ENCODE results near the gene JUNB. TPM values are rescaled to one million over a fixed set of nuclear protein-coding genes. Genes with fewer than 3 reads are reported as not detected.

Gene JUNB
- total and polyA plus RNA-seq, 2 of the 13 experiments (the other 11 are each of a cell fraction or from before 2014, with no cell fraction given): 7.7 to 8.2 TPM

GRCh38 chr19:12783849-12784393 is 7.4 kb upstream of the JUNB start (continued):
- TF ChIP-seq GLMP (CRISPR knock-in tag; IDR thresholded peaks at IDR 0.05; ENCODE audit: borderline replicate concordance): no peak
- 0 out of 2 replicates have a peak, but pooled peaks have one; percentile 18 for TF ChIP-seq IKZF5 (CRISPR knock-in tag; IDR thresholded peaks at IDR 0.05)
- TF ChIP-seq ZNF549 (CRISPR knock-in tag; IDR thresholded peaks at IDR 0.05): no peak
- no peak for TF ChIP-seq ZBTB37 (CRISPR knock-in tag; IDR thresholded peaks at IDR 0.05)
- TF ChIP-seq ZNF589 (CRISPR knock-in tag; conservative IDR thresholded peaks at IDR 0.05): 0 out of 2 replicates have a peak, but pooled peaks have one; percentile 33
- no peak for TF ChIP-seq KDM6A (CRISPR knock-in tag; IDR thresholded peaks at IDR 0.05; ENCODE audit: low read depth)
- no peak for TF ChIP-seq ZNF691 (CRISPR knock-in tag; IDR thresholded peaks at IDR 0.05; ENCODE audit: borderline replicate concordance, low read depth)
- no peak for TF ChIP-seq RFXANK (CRISPR knock-in tag; IDR thresholded peaks at IDR 0.05)
- TF ChIP-seq ZNF264 (CRISPR knock-in tag; IDR thresholded peaks at IDR 0.05): no peak
- no peak for TF ChIP-seq ZNF674 (CRISPR knock-in tag; IDR thresholded peaks at IDR 0.05; ENCODE audit: low read depth)
- no peak for TF ChIP-seq HINFP (CRISPR knock-in tag; IDR thresholded peaks at IDR 0.05; ENCODE audit: low read depth)
- no peak for TF ChIP-seq ZNF326 (CRISPR knock-in tag; IDR thresholded peaks at IDR 0.05; ENCODE audit: borderline replicate concordance)
- no peak for TF ChIP-seq PAF1 (CRISPR knock-in tag; IDR thresholded peaks at IDR 0.05)
- no peak for TF ChIP-seq ZNF780A (CRISPR knock-in tag; IDR thresholded peaks at IDR 0.05)
- TF ChIP-seq ZNF501 (CRISPR knock-in tag; IDR thresholded peaks at IDR 0.05): no peak
- no peak for TF ChIP-seq E2F1 (CRISPR knock-in tag; IDR thresholded peaks at IDR 0.05)
- TF ChIP-seq TFAP4 (IDR thresholded peaks at IDR 0.05; ENCODE audit: borderline replicate concordance, low read depth): peak; percentile 46; the same call in 1 of the 2 replicates
- TF ChIP-seq CENPBD1 (CRISPR knock-in tag; IDR thresholded peaks at IDR 0.05; ENCODE audit: borderline replicate concordance, low read depth): no peak
- no peak for TF ChIP-seq ETS1 (CRISPR knock-in tag; IDR thresholded peaks at IDR 0.05)
- TF ChIP-seq ZFP36L2 (CRISPR knock-in tag; IDR thresholded peaks at IDR 0.05): no peak

All from HepG2 (cell line).